ENCODE results near the gene DSP.

Gene DSP

DNA sequence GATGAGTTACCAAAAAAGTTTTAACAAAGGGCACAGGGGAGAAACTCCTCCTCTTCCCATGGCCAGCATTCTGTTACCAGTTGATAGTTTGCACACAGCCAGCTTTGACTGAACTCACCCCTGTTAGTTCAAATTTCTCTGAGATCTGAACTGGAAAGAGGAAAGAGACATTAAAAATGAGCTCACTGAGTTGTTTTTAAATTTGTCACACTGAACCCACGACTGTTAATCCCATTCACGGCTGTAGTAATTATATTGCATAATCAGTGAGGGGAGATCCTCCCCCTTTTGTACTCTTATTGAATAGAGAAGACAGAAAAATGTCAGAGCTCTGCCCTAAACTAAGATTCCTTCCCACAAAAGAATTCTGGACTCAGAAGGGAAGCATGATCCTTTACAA is 17.5 kb upstream of the DSP start:
- peaks cover 6% of the 10 kb centered on the region for H3K4me1 Mint-ChIP-seq
- H3K4me3 Mint-ChIP-seq: no peak overlapping the region
- H3K9me3 Mint-ChIP-seq: no peaks in the 10 kb centered on the region
- peaks cover 76% of the 10 kb centered on the region for H3K27me3 Mint-ChIP-seq
- ATAC-seq: no peak
- no peak overlapping the region for H3K27ac Mint-ChIP-seq
- no peaks in the 10 kb centered on the region for H3K36me3 Mint-ChIP-seq

GRCh38 chr6:7526755-7527154 is 14.7 kb upstream of the DSP start:
- peaks cover 6% of the 10 kb centered on the region for H3K4me1 Mint-ChIP-seq
- no peak overlapping the region for H3K4me3 Mint-ChIP-seq
- ATAC-seq: no peak
- H3K27me3 Mint-ChIP-seq: peaks cover 74% of the 10 kb centered on the region
- no peak overlapping the region for H3K27ac Mint-ChIP-seq
- H3K9me3 Mint-ChIP-seq: no peaks in the 10 kb centered on the region
- H3K36me3 Mint-ChIP-seq: no peaks in the 10 kb centered on the region

DNA sequence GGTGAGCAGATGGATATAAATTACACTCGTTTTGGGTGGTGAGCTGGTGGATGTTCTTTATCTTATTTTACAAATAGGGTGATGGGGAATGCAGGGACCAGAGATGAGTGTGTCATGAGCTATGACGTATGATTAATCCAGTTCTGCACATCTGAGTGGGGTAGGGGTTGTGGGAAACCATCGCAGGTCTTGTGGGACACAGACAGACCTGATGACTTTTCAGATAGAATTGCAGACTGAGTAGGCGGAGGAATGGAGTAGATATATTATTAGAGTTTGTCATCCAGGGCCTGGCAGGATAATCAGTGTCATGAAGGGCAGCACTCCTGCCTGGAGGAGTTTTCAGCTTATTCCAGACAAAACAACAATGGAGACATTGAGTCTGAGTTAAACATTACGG is 12.9 kb upstream of the DSP start:
- no peak for ATAC-seq
- Mint-ChIP-seq H3K4me3 (no peak overlapping the region), H3K4me1 (no peaks in the 10 kb centered on the region), H3K27ac (no peak overlapping the region), H3K27me3 (peaks cover 65% of the 10 kb centered on the region), H3K36me3 (no peaks in the 10 kb centered on the region), H3K9me3 (no peaks in the 10 kb centered on the region)

DNA sequence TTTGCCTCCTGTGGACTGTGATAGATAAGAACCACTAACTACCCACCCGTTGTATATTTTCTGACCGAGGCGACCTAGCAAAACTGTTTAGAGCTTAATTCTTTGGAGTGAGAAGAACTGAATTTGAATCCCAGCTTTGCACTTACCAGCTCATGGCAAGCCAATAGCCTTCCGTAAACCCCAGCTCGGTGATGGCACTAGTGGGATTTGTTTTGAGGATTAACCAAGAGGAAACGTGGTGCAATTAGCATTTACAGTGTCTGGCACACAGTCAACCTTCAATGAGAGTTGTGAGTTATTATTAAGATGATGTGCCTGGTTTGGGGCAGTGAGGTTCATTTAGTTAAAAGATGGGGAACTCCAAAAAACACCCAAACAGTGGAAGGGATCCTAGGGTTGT is 12.3 kb upstream of the DSP start:
- Mint-ChIP-seq H3K36me3 (no peaks in the 10 kb centered on the region), H3K27ac (no peak overlapping the region), H3K4me1 (no peaks in the 10 kb centered on the region), H3K9me3 (no peaks in the 10 kb centered on the region), H3K4me3 (no peak overlapping the region), H3K27me3 (peaks cover 65% of the 10 kb centered on the region)
- no peak for ATAC-seq

- H3K4me3 Mint-ChIP-seq: no peak overlapping the region
- H3K9me3 Mint-ChIP-seq: no peaks in the 10 kb centered on the region
- H3K27me3 Mint-ChIP-seq: peaks cover 48% of the 10 kb centered on the region
- ATAC-seq: no peak
- no peaks in the 10 kb centered on the region for H3K36me3 Mint-ChIP-seq
- no peak overlapping the region for H3K27ac Mint-ChIP-seq
- H3K4me1 Mint-ChIP-seq: no peaks in the 10 kb centered on the region
Observed at GRCh38 chr6:7532232-7532631, 9.2 kb upstream of the DSP start.

- ATAC-seq: no peak
Observed at GRCh38 chr6:7532821-7533220, 8.7 kb upstream of the DSP start.

DNA sequence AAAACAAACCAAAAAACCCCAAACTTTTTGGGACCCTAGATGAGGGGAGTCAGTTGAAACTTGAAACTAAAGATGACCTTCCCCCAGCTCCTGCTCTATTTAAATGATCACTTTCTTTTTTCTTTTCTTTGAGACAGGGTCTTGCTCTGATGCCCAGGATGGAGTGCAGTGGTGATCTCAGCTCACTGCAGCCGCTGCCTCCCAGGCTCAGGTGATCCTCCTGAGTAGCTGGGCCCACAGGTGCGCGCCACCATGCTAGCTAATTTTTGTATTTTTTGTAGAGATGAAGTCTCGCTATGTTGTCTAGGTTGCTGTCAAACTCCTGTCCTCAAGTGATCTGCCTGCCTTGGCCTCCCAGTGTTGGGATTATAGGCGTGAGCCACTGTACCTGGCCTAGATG is 7.3 kb upstream of the DSP start:
- Mint-ChIP-seq H3K4me3 (no peak overlapping the region), H3K27ac (no peak overlapping the region), H3K4me1 (no peaks in the 10 kb centered on the region), H3K27me3 (peaks cover 49% of the 10 kb centered on the region), H3K36me3 (no peaks in the 10 kb centered on the region), H3K9me3 (no peaks in the 10 kb centered on the region)
- ATAC-seq: no peak

More at GRCh38 chr6:7532821-7533220, 8.7 kb upstream of the DSP start:
- H3K4me1 Mint-ChIP-seq: no peaks in the 10 kb centered on the region
- H3K9me3 Mint-ChIP-seq: no peaks in the 10 kb centered on the region
- H3K27ac Mint-ChIP-seq: no peak overlapping the region
- no peak overlapping the region for H3K4me3 Mint-ChIP-seq
- H3K36me3 Mint-ChIP-seq: no peaks in the 10 kb centered on the region
- H3K27me3 Mint-ChIP-seq: peaks cover 48% of the 10 kb centered on the region

GRCh38 chr6:7535498-7535897 is 6.0 kb upstream of the DSP start:
- no peaks in the 10 kb centered on the region for H3K36me3 Mint-ChIP-seq
- H3K27me3 Mint-ChIP-seq: peaks cover 49% of the 10 kb centered on the region
- H3K27ac Mint-ChIP-seq: no peak overlapping the region
- H3K4me3 Mint-ChIP-seq: no peak overlapping the region
- ATAC-seq: no peak
- H3K4me1 Mint-ChIP-seq: peaks cover 1% of the 10 kb centered on the region
- H3K9me3 Mint-ChIP-seq: no peaks in the 10 kb centered on the region

DNA sequence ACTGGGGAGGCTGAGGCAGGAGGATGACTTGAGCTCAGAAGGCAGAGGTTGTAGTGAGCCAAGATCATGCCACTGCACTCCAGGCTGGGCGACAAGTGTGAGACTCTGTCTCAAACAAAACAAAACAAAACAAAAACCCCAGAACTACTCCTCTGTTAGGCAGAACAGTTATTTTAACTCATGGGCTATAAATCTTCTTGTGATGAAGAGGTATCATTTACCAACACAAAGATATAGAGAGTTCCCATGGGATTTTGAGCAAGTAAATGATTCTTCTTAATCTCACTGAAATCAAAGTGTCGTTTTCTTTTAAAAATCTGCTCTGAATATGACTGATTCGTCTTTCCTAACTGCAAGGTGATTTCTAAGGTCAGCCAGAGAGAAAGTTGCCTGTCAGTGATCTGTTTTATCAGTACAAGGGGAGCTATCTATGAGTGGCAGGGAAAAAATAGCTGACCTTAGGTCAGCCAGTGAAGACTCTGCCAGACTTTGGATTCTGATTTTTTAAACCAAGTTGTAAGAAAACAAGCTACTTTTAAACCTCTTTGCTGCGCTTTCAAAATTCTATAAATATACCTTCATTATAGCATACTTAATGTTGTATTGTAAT is 3.8 kb upstream of the DSP start:
- peaks cover 65% of the 10 kb centered on the region for H3K27me3 Mint-ChIP-seq
- no peak overlapping the region for H3K27ac Mint-ChIP-seq
- no peak overlapping the region for H3K4me3 Mint-ChIP-seq

GRCh38 chr6:7538484-7538883 is 3.0 kb upstream of the DSP start:
- Mint-ChIP-seq H3K9me3 (no peaks in the 10 kb centered on the region), H3K4me3 (no peak overlapping the region), H3K4me1 (peaks cover 14% of the 10 kb centered on the region), H3K36me3 (no peaks in the 10 kb centered on the region), H3K27me3 (peaks cover 66% of the 10 kb centered on the region), H3K27ac (no peak overlapping the region)
- no peak for ATAC-seq

More for the DNA sequence above, 3.8 kb upstream of the DSP start:
- Mint-ChIP-seq H3K36me3 (no peaks in the 10 kb centered on the region), H3K4me1 (peaks cover 14% of the 10 kb centered on the region), H3K9me3 (no peaks in the 10 kb centered on the region)
- ATAC-seq: no peak

GRCh38 chr6:7540595-7540994 is 876 bp upstream of the DSP start:
- Mint-ChIP-seq H3K27me3 (peaks cover 87% of the 10 kb centered on the region), H3K36me3 (no peaks in the 10 kb centered on the region), H3K4me1 (peaks cover 19% of the 10 kb centered on the region), H3K4me3 (peak overlapping the region; percentile 65), H3K27ac (no peak overlapping the region), H3K9me3 (no peaks in the 10 kb centered on the region)
- no peak for ATAC-seq

DNA sequence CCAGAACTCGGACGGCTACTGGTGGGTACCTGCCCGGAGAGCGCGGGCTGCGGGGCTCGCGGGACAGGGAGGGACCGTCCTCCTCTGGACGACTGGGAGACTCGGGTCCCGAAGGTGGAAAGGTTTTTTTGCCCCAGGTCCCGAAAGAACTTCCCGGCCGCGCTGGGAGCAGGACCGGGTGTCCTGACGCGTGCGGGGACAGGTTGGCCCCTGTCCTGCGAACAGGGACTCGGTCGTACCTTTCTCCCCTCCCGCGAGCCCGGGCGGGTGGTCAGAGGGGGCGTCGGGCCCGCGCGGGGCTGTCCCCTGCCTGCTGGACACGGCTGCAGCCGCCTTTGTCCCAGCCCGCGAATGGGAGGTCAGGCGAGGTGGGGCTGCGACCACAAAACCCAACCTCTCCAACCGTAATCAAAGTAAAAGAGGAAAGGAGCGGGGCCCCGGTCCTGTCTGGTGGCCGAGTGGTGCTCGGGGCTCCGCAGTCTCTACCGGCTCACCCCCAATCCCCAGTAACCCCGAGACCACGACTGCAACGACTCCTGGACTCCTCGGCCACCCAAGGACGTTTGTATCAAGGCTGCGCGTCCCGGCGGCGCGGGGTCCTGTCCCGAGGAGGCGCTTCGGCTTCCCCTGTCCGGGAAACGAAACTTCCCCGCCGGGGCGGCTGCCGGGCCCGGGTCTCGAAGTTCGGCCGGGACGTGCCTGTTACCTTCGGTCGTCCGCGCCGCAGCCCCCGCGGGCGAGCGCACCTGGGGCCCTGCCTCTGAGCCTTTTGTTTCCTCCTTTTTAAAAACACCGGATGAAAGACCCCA is 798 bp downstream of the DSP start:
- H3K4me1 Mint-ChIP-seq: peaks cover 19% of the 10 kb centered on the region
- no peak overlapping the region for H3K27ac Mint-ChIP-seq
- ATAC-seq: no peak
- no peaks in the 10 kb centered on the region for H3K9me3 Mint-ChIP-seq
- H3K4me3 Mint-ChIP-seq: peak overlapping the region; percentile 80
- no peaks in the 10 kb centered on the region for H3K36me3 Mint-ChIP-seq
- H3K27me3 Mint-ChIP-seq: peaks cover 81% of the 10 kb centered on the region

DNA sequence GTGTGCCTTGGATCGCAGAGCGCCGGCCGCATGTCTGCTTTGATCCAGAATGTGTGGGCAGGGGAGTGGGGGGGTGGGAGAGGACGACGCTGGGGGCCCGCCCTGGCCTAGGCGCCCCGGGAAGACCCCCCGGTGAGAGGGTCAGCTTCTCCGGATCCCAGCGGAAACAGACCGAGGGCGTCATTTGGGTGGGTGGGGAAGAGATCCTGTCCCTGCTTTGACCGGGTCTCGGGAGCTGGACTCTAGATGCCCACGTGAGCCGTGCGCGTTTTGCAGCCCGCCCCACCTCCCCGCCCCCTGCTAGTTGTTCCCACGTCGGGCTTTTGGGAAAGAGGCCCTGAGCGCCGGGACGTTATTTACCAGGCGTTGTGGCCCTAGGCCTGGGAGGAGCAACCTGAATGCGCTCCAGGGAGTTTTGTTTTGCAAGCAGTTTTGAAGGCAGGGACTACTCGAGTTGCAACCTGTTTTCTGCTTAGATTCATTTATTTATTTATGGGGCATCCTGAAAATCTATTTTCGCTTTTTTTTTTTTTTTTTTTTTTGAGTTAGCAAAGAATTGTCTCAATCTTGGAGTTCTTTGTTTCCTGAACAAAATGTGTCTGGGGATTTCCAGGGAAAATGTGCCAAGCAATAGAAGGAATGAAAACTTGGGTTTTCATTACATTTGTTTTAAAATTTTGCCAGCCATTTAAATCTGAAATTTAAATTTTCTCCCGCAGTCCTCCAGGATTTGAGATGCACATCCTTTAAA is 1.6 kb downstream of the DSP start:
- Mint-ChIP-seq H3K27me3 (peaks cover 73% of the 10 kb centered on the region), H3K27ac (no peak overlapping the region), H3K9me3 (no peaks in the 10 kb centered on the region), H3K36me3 (no peaks in the 10 kb centered on the region), H3K4me1 (peaks cover 19% of the 10 kb centered on the region), H3K4me3 (peak overlapping the region; percentile 80)
- no peak for ATAC-seq

- no peak overlapping the region for H3K4me3 Mint-ChIP-seq
- no peaks in the 10 kb centered on the region for H3K36me3 Mint-ChIP-seq
- peaks cover 65% of the 10 kb centered on the region for H3K27me3 Mint-ChIP-seq
- H3K9me3 Mint-ChIP-seq: no peaks in the 10 kb centered on the region
- H3K27ac Mint-ChIP-seq: no peak overlapping the region
- peaks cover 19% of the 10 kb centered on the region for H3K4me1 Mint-ChIP-seq
- no peak for ATAC-seq
Observed at GRCh38 chr6:7543789-7544424, 2.4 kb downstream of the DSP start.

- no peak for ATAC-seq
- Mint-ChIP-seq H3K9me3 (no peaks in the 10 kb centered on the region), H3K4me1 (peaks cover 19% of the 10 kb centered on the region), H3K4me3 (no peak overlapping the region), H3K36me3 (no peaks in the 10 kb centered on the region), H3K27me3 (peaks cover 58% of the 10 kb centered on the region), H3K27ac (no peak overlapping the region)
Observed at GRCh38 chr6:7544597-7544996, 3.1 kb downstream of the DSP start.
